GM18907 (cell line): Measurements from ENCODE around the gene AIF1.

Source experiments
- ATAC-seq: cut with Tn5 transposase; IDR thresholded peaks from one replicate; pipeline ENCODE4 v1.9.1; 2021; ENCODE audit warnings: mild to moderate bottlenecking, moderate library complexity; ENCODE audit not compliant: unreplicated experiment

Gene AIF1

DNA sequence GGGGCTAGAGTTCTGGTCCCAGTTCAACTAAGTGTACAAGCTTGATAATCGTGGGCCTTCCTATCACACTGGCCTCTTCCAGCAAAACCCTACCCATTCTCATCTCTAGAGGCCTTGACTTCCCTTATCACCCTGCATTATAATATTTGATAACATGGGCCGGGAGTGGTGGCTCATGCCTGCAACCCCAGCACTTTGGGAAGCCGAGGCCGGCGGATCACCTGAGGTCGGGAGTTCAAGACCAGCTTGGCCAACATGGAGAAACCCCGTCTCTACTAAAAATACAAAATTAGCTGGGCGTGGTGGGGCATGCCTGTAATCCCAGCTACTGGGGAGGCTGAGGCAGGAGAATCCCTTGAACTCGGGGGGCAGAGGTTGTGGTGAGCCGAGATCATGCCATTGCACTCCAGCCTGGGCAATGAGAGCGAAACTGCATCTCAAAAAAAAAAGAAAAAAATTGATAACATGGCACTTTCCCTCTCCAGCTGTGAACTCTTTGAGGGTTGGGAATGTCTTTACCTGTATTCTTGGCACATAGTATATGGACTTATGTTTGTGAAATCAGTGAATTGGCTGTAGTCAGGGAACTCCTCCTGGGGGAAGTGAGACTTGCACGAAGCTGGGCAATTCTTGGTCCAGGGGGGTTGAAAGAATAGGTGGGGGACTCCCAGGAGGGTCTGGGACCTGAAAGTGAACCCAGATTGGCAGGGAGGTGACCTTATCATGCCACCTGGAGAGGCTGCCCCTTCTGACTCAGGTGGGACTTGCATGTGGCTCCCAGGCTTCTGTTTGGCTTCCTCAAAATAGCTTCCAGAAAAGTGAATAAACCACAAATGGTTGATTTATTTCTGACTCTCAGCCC lies 46.5 kb downstream of the AIF1 start:
- ATAC-seq = no peak

DNA sequence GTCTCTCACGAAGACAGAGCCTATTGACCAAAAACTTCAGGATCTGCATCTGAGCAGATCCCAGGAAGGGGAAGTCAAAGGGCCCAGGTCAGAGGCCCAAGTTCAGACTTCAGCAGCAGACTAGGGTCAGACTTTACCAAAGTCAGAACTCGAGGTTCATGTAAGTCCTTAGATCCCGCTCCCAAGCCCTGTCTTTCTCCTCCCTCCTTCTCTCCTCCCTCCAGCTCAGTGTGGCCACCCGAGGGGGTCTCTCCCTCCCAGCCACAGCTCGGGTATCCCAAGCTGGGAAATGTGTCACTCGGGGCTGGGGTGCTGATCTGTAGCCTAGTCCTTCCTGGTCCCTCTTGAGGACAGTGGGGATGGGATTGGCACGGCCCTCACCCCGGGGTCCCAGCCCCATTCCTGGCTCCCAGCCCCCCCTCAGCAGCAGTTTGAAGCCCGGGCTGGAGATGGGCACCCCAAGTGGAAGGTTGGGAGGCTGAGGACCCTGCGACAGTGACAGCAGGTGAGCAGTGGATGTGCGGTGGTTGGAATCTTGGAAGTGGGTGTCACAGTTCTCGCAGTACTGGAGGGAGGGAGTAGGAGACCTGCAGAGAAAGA lies 47.2 kb downstream of the AIF1 start:
- no peak for ATAC-seq

DNA sequence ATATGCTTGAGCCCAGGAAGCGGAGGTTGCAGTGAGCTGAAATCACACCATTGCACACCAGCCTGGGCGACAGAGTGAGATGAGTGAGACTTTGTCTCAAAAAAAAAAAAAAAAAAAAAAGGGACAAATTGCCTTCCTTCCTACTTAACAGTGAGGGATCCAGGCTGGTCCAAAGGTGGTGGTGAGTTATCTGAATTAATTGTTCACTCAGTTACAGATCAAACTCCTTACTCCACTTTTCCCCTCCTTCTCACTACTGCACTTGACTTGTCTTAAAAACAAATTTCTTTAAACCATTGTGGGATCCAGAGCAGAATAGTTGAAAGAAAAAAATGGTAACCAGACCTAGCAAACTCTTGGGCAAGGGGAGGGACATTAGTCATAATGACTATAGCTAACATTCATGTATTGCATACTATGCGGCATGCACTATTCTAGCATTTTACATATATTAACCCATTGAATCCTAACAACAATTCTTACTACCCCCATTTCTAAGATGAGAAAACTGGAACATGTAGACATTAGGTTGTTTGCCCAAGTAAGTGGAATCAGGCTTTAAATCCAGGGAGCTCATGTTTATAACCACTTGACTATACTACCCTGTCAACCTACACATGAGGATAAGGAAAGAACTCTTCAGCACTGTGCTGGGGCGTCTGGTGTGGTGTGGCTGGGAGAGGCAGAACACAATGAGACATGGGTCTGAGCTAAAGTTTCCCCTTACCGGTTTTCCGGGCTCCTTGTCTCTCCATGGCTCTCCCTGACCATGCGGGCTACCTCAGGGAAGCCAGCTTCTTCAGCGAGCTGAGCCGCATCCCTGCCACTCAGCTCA lies 48.3 kb downstream of the AIF1 start:
- ATAC-seq = no peak

DNA sequence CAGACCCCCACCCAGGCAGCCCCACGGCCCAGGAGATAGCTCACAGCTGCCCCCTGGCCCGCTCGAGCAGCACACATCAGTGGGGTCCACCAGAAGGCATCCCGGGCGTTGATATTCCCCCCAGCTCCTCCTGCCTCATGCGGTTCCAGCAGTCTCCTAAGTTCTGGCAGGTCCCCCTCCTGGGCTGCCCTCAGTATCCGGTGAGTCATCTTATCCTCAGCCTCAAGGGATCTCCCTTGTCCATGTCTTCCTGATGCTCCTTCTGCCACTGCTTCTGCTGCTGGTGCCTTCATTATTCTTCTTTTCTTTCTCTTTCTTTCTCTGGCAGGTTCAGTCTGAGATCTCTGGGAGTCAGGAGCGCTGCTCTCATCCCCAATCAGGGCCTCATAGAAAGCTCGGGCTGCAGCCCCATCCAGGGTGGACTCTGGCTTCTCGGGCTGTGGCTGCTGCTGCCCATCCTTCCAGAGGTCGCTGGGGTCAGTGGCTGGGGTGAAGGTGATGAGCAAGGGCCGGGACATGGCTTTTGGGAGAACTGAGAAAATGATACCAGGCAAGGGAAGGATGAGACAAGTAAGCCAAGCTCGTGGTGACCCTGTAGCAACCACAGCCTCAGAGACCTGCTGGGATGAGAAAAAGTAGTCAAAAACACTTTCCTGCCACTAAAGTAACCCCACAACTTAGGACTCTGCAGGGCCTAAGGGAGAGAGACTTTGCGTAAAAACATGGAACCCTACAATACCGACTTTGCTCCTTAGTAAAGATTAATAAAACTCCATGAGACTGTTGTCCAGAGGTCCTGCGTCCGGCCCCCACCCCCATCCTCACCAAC lies 49.1 kb downstream of the AIF1 start:
- no peak for ATAC-seq

DNA sequence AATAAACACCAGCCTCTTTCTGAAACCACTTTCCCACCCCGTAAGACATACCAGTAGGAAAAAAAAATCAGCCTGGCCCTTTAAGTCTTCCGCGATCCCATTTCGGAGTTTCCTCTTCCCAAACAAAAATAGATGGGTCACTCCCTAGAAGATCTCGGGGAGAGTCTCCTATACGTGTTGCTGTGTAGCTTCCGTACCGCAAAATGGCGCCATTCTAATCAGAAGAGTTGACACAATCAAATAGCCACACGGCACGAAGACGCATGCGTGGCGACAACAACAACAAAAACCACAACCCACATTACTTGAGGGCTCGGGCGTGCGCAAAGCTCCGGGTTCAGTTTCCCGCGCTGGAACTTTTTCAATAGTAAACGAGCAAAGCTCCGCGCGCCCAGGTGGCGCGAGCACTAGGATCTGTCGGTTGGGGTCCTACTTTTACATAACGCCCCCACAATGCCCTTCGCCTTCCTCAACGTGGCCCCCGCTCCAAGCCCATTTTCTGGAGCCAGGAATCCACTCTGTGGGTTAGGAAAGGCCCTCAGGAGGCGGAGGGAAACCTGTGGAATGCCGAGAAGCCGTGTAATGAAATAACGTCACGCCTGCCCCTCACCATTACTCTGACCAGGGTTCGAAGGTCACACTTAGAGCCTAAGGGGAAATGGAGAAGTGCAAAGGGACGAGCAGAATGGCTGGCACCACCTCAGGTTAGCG lies 49.9 kb downstream of the AIF1 start, which contains the start of gene GPANK1:
GPANK1 (minus strand) TSS at position 208 of the 711 bp plus-strand sequence. CDS start 519 bp downstream, outside the sequence.
- peak; percentile 35 for ATAC-seq

DNA sequence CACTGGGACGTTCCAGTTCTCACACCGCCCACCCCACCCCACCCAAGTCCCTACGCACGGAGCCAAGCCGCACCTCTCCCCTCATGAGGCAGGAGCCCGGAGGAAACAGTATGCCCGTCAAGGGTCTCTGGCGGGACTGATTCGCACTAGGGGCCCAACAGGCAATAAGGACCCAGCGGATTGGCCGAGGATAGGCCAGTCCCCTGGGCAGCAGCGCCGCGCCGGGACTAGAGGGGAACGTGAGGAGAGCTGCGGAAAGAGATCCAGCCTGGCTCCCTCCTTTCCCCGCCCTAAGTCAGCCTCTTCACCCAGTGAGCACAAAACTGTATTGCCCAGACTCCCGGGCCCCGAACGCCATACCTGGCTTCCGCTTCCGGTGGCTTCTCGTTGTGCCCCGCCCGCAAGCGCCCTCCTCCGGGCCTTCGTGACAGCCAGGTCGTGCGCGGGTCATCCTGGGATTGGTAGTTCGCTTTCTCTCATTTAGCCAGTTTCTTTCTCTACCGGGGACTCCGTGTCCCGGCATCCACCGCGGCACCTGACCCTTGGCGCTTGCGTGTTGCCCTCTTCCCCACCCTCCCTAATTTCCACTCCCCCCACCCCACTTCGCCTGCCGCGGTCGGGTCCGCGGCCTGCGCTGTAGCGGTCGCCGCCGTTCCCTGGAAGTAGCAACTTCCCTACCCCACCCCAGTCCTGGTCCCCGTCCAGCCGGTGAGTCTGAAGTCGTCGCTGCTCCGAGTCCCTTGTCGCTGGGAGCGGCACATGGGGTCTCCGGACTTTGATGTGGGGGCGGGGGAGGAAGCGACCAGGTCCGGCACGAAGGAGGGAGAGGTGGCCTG lies 50.7 kb downstream of the AIF1 start, which contains the start of gene CSNK2B:
CSNK2B (plus strand) TSS at position 580 of the 836 bp plus-strand sequence. CDS start 752 bp downstream, outside the sequence.
- peak; percentile 81 for ATAC-seq

DNA sequence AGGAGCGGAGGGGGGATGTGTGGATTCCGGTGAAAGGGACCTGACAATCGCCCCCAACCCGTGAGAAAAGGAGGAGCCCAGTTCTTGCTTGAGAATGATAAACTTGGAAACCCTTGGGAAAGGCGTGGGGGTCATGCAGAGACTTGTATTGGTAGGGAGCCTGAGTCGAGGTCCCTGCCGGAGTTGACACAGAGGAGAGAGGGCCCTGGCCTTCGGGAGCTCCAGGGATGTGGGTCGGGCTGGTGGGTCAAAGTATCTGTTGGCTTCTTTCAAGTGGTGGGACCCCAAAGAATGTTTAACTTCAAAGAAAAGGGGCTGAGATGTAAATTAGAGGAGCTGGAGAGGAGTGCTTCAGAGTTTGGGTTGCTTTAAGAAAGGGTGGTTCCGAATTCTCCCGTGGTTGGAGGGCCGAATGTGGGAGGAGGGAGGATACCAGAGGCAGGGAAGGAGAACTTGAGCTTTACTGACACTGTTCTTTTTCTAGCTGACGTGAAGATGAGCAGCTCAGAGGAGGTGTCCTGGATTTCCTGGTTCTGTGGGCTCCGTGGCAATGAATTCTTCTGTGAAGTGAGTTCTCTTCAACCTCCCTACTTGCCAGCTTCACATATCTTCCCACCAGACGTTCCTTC lies 51.4 kb downstream of the AIF1 start:
- no peak for ATAC-seq
